IMR-90 (cell line): ENCODE results near the gene NOS1AP. TPM values are rescaled to one million over a fixed set of nuclear protein-coding genes. Genes with fewer than 3 reads are reported as not detected.

ENCODE experiments used
- ATAC-seq: fragments of 200-7000 bp; cut with Tn5 transposase; 2 replicates; pipeline ENCODE4 v1.9.1; 2020; ENCODE audit warnings: low read depth, mild to moderate bottlenecking, moderate library complexity
- BruUV-seq: library from RNA; stranded (reverse); fragments of 400-500 nt; replicated peaks from 2 replicates; lab custom pipeline; 2021; lab: Mats Ljungman, UMichigan
- CTCF ChIA-PET: fragments of 300-600 bp; formaldehyde crosslinking; extraction: SDS; loops from one replicate; lab custom pipeline; 2021; ENCODE audit warnings: antibody characterized with exemption; lab: Yijun Ruan, JAX
- POLR2A ChIA-PET: fragments of 300-600 bp; sonication (Branson Sonifier 250); formaldehyde crosslinking; loops from one replicate; lab custom pipeline; 2022; ENCODE audit warnings: antibody characterized with exemption; ENCODE audit not compliant: unreplicated experiment; lab: Charles Lee
- DNase-seq: peaks from one replicate; pipeline ENCODE4 v3.0.0; 2013
- H2AFZ ChIP-seq: replicated peaks from 2 replicates; pipeline ENCODE3; 2013; ENCODE audit warnings: low read length, mild to moderate bottlenecking; ENCODE audit not compliant: poor library complexity
- H2AK5ac ChIP-seq: 2 replicates; pipeline ENCODE4 v1.6.1; 2013; ENCODE audit warnings: low read depth, low read length, inconsistent platforms
- H2AK9ac ChIP-seq: replicated peaks from 2 replicates; pipeline ENCODE3; 2013; ENCODE audit warnings: mild to moderate bottlenecking, low read depth, low read length, moderate library complexity; ENCODE audit not compliant: poor library complexity
- H2BK120ac ChIP-seq: 2 replicates; pipeline ENCODE4 v1.6.1; 2013; ENCODE audit warnings: low read depth, low read length, inconsistent platforms
- H2BK15ac ChIP-seq: 3 replicates; pipeline ENCODE4 v1.6.1; 2013; ENCODE audit warnings: low read depth, low read length, inconsistent platforms
- H2BK20ac ChIP-seq: 2 replicates; pipeline ENCODE4 v1.6.1; 2013; ENCODE audit warnings: low read depth, mild to moderate bottlenecking, inconsistent platforms, low read length, moderate library complexity
- H2BK5ac ChIP-seq: 2 replicates; pipeline ENCODE4 v1.6.1; 2013; ENCODE audit warnings: mild to moderate bottlenecking, low read depth, low read length, inconsistent platforms; ENCODE audit not compliant: poor library complexity, severe bottlenecking
- H3K14ac ChIP-seq: replicated peaks from 2 replicates; pipeline ENCODE4 v1.6.1; 2013; ENCODE audit warnings: low read depth, low read length, inconsistent platforms
- H3K18ac ChIP-seq: 2 replicates; pipeline ENCODE4 v1.6.1; 2013; ENCODE audit warnings: low read depth, low read length, control low read depth
- H3K23ac ChIP-seq: 2 replicates; pipeline ENCODE4 v1.6.1; 2013; ENCODE audit warnings: low read depth, low read length, inconsistent platforms
- H3K27ac ChIP-seq: 2 replicates; pipeline ENCODE4 v1.5.1; 2013; ENCODE audit warnings: mild to moderate bottlenecking, control low read depth, low read length; ENCODE audit not compliant: insufficient read depth
- H3K27me3 ChIP-seq: 2 replicates; pipeline ENCODE4 v1.6.1; 2013; ENCODE audit warnings: low read length; ENCODE audit not compliant: control insufficient read depth, insufficient read depth
- H3K36me3 ChIP-seq: 2 replicates; pipeline ENCODE4 v1.6.1; 2013; ENCODE audit warnings: low read length, mixed read lengths; ENCODE audit not compliant: control insufficient read depth, insufficient read depth
- H3K4ac ChIP-seq: 2 replicates; pipeline ENCODE4 v1.6.1; 2013; ENCODE audit warnings: low read depth, low read length, inconsistent platforms
- H3K4me1 ChIP-seq: 2 replicates; pipeline ENCODE4 v1.6.1; 2013; ENCODE audit warnings: low read length, mixed read lengths; ENCODE audit not compliant: control insufficient read depth, insufficient read depth
- H3K4me2 ChIP-seq: 2 replicates; pipeline ENCODE4 v1.6.1; 2013; ENCODE audit warnings: low read depth, mild to moderate bottlenecking, control low read depth, low read length, moderate library complexity
- H3K4me3 ChIP-seq: 2 replicates; pipeline ENCODE4 v1.5.1; 2013; ENCODE audit warnings: low read depth, mild to moderate bottlenecking, control low read depth, low read length, moderate library complexity; ENCODE audit not compliant: insufficient read depth
- H3K56ac ChIP-seq: 2 replicates; pipeline ENCODE4 v1.6.1; 2013; ENCODE audit warnings: low read length, inconsistent platforms; ENCODE audit not compliant: insufficient read depth; ENCODE audit errors: extremely low read depth
- H3K79me1 ChIP-seq, 2 experiments: 2 replicates each; pipeline ENCODE4 v1.6.1; 2013; ENCODE audit warnings: low read length in 2 of 2, inconsistent platforms in 1 of 2, low read depth in 1 of 2
- H3K9ac ChIP-seq: 2 replicates; pipeline ENCODE4 v1.6.1; 2013; ENCODE audit warnings: low read depth, low read length, control low read depth
- H3K9me1 ChIP-seq: 2 replicates; pipeline ENCODE4 v1.6.1; 2013; ENCODE audit warnings: low read length, inconsistent platforms; ENCODE audit not compliant: insufficient read depth
- H3K9me3 ChIP-seq: 2 replicates; pipeline ENCODE4 v1.6.1; 2013; ENCODE audit warnings: low read length; ENCODE audit not compliant: control insufficient read depth, insufficient read depth
- H4K20me1 ChIP-seq: 2 replicates; pipeline ENCODE4 v1.6.1; 2013; ENCODE audit warnings: low read length, inconsistent platforms; ENCODE audit not compliant: insufficient read depth
- H4K5ac ChIP-seq: 2 replicates; pipeline ENCODE4 v1.6.1; 2013; ENCODE audit warnings: mild to moderate bottlenecking, low read depth, low read length, control low read depth
- H4K8ac ChIP-seq, 2 experiments: 2 replicates each; pipeline ENCODE4 v1.6.1; 2013; ENCODE audit warnings: low read depth in 2 of 2, low read length in 2 of 2, control low read depth in 1 of 2, inconsistent platforms in 1 of 2
- H4K91ac ChIP-seq: 2 replicates; pipeline ENCODE4 v1.6.1; 2013; ENCODE audit warnings: low read depth, low read length, inconsistent platforms; ENCODE audit not compliant: insufficient read depth
- RAD21 ChIP-seq: IDR thresholded peaks from 2 replicates; pipeline ENCODE4 v1.6.1; 2012; ENCODE audit warnings: low read length, improper control_type of control experiment
- WGBS, 2 experiments: methylation state at CpG; one replicate each; pipeline versions ENCODE4 v1.1.5 to v1.1.7; 2013; ENCODE audit warnings: missing lambda C conversion rate in 2 of 2; ENCODE audit not compliant: insufficient read length in 1 of 2; ENCODE audit errors: extremely low coverage in 2 of 2; 5-methylcytosine and 5-hydroxymethylcytosine counted together
- dilution Hi-C: fragments of 300-500 bp; cut with HindIII; formaldehyde crosslinking; loops from one replicate; pipeline ENCODE4 v1.14.3; 2018; ENCODE audit warnings: low sequenced_read_pairs; ENCODE audit not compliant: unreplicated experiment
- in situ Hi-C: fragments of 300-500 bp; cut with MboI; formaldehyde crosslinking; loops from 3 replicates; pipeline ENCODE4 v1.14.3; 2019; ENCODE audit warnings: low sequenced_read_pairs, inconsistent platforms, mixed read lengths
- intact Hi-C: fragments of 100-400 bp; cut with micrococcal nuclease; formaldehyde crosslinking; loops from 2 replicates; pipeline ENCODE4 v1.10.0; 2022
- polyA plus RNA-seq, 3 experiments: library from polyadenylated mRNA; depleted of rRNA; stranded (reverse); fragments of >200 nt; gene quantifications; 2 replicates each; pipeline ENCODE4 v1.2.3, GENCODE V29; 2012; ENCODE audit warnings: low replicate concordance in 1 of 3
- total RNA-seq: library from RNA; depleted of rRNA; stranded (reverse); fragments of >200 nt; gene quantifications from 2 replicates; pipeline ENCODE4 v1.2.3, GENCODE V29; 2012

NOS1AP gene
- total and polyA plus RNA-seq, 2 of the 4 experiments (the other 2 are of a cell fraction), result 0.18 to 0.19 TPM

DNA sequence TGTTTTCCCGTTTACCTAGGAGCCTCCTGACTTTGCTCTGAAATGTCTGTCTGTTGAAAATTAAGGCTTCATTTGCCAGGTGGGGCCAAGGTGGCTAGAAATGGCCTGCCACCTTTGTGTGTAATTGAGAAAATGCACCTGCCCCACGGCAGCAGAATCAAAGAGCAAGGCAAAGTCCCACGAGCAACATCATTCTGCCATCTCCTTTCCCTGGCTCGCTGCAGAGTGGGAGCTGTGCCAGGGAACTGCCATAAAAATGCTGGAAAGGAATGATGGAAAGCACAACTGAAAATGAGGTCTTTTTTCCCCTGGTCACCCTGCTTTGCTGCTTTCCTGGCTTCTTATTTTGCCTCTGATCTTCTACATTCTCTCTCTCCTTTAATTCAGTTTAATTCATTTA is 40.3 kb upstream of the NOS1AP start:
- DNase-seq (no peak), ATAC-seq (no peak)
- no peak overlapping the region for H3K9ac ChIP-seq
- intact Hi-C loops, result no loop called here
- no peak overlapping the region for H2BK120ac ChIP-seq
- no peak overlapping the region for H3K4me3 ChIP-seq
- no peak overlapping the region for H2BK20ac ChIP-seq
- H4K8ac ChIP-seq, result no peak overlapping the region
- H3K79me1 ChIP-seq, result no peaks in the 10 kb centered on the region
- no peak overlapping the region for H3K4ac ChIP-seq
- no peaks in the 10 kb centered on the region for H3K4me1 ChIP-seq
- no peaks in the 10 kb centered on the region for H4K20me1 ChIP-seq
- H2AK9ac ChIP-seq, result no peak overlapping the region
- no peak overlapping the region for H2BK5ac ChIP-seq
- dilution Hi-C loops, result no loop called here
- H3K56ac ChIP-seq, result no peak overlapping the region
- no peak overlapping the region for H3K23ac ChIP-seq
- no peak overlapping the region for H3K27ac ChIP-seq
- TF ChIP-seq RAD21, result no peak
- H2BK15ac ChIP-seq, result no peak overlapping the region
- BruUV-seq, result no TSS peak
- no peak overlapping the region for H3K18ac ChIP-seq
- H2AK5ac ChIP-seq, result no peak overlapping the region
- no peak overlapping the region for H2AFZ ChIP-seq
- H3K36me3 ChIP-seq, result no peaks in the 10 kb centered on the region
- 0 out of 2 replicates have a peak, but pooled peaks cover 2% of the 10 kb centered on the region for H3K9me3 ChIP-seq
- no peaks in the 10 kb centered on the region for H3K9me1 ChIP-seq
- no peak overlapping the region for H3K4me2 ChIP-seq
- POLR2A ChIA-PET, result interaction anchor here (0.6 kb wide), 1 partner anchor 473 kb away, joined by 3 read pairs; no protein-coding TSS in a partner anchor
- no peak overlapping the region for H4K91ac ChIP-seq
- CTCF ChIA-PET, result interaction anchor here (0.5 to 0.9 kb wide), 2 partner anchors 8 to 124 kb away, joined by 3 to 6 read pairs; no protein-coding TSS in a partner anchor
- peaks cover 19% of the 10 kb centered on the region for H3K27me3 ChIP-seq
- H3K14ac ChIP-seq, result no peak overlapping the region
- in situ Hi-C loops, result no loop called here
- WGBS, 2 experiments, result no CpG with 5 or more reads among the region's 4 CpGs
- H4K5ac ChIP-seq, result no peak overlapping the region
